ENCODE results near the gene FOXO1.

DNA sequence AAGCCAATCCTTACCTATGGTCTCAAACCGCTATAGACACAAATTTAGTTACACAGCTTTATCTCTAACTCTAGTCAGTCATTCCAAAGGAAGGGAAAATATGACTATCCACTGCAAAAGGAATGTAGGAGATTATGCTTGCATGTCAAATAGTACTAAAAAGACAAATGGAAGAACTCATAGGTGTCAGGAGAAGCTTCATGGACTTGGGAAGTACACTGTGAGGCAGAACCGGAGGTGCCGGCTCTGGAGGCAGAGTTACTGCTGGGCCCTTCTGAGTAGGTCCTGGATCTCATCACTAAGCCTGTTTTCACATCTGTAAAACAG lies 97.5 kb downstream of the FOXO1 start:
- TF ChIP-seq POLR2A (IDR thresholded peaks at IDR 0.05) = no peak
- TF ChIP-seq, protein P1, sequence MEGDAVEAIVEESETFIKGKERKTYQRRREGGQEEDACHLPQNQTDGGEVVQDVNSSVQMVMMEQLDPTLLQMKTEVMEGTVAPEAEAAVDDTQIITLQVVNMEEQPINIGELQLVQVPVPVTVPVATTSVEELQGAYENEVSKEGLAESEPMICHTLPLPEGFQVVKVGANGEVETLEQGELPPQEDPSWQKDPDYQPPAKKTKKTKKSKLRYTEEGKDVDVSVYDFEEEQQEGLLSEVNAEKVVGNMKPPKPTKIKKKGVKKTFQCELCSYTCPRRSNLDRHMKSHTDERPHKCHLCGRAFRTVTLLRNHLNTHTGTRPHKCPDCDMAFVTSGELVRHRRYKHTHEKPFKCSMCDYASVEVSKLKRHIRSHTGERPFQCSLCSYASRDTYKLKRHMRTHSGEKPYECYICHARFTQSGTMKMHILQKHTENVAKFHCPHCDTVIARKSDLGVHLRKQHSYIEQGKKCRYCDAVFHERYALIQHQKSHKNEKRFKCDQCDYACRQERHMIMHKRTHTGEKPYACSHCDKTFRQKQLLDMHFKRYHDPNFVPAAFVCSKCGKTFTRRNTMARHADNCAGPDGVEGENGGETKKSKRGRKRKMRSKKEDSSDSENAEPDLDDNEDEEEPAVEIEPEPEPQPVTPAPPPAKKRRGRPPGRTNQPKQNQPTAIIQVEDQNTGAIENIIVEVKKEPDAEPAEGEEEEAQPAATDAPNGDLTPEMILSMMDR (IDR thresholded peaks at IDR 0.05) = no peak
